ENCODE results near the gene IRF8.

IRF8 gene

GRCh38 chr16:85931596-85932402 lies 32.8 kb downstream of the IRF8 start:
- ATAC-seq = no peak
- TF ChIP-seq ZFP3 (CRISPR knock-in tag; IDR thresholded peaks at IDR 0.05) (no peak), ISL1 (CRISPR knock-in tag; IDR thresholded peaks at IDR 0.05) (no peak), ZNF70 (CRISPR knock-in tag; IDR thresholded peaks at IDR 0.05) (no peak), OSR1 (CRISPR knock-in tag; IDR thresholded peaks at IDR 0.05) (no peak)

GRCh38 chr16:85934210-85934609 lies 35.2 kb downstream of the IRF8 start:
- TF ChIP-seq BACH2 (CRISPR knock-in tag; IDR thresholded peaks at IDR 0.05; ENCODE audit: borderline replicate concordance) (no peak), ZNF8 (CRISPR knock-in tag; IDR thresholded peaks at IDR 0.05) (no peak), GLIS3 (CRISPR knock-in tag; IDR thresholded peaks at IDR 0.05) (no peak), ZNF565 (CRISPR knock-in tag; conservative IDR thresholded peaks at IDR 0.05; ENCODE audit: low read depth) (no peak)

GRCh38 chr16:85935391-85935973 lies 36.5 kb downstream of the IRF8 start:
- ATAC-seq = no peak
- no peak for TF ChIP-seq RARB (CRISPR knock-in tag; IDR thresholded peaks at IDR 0.05)

More at GRCh38 chr16:85934210-85934609, 35.2 kb downstream of the IRF8 start:
- no peak for ATAC-seq

DNA sequence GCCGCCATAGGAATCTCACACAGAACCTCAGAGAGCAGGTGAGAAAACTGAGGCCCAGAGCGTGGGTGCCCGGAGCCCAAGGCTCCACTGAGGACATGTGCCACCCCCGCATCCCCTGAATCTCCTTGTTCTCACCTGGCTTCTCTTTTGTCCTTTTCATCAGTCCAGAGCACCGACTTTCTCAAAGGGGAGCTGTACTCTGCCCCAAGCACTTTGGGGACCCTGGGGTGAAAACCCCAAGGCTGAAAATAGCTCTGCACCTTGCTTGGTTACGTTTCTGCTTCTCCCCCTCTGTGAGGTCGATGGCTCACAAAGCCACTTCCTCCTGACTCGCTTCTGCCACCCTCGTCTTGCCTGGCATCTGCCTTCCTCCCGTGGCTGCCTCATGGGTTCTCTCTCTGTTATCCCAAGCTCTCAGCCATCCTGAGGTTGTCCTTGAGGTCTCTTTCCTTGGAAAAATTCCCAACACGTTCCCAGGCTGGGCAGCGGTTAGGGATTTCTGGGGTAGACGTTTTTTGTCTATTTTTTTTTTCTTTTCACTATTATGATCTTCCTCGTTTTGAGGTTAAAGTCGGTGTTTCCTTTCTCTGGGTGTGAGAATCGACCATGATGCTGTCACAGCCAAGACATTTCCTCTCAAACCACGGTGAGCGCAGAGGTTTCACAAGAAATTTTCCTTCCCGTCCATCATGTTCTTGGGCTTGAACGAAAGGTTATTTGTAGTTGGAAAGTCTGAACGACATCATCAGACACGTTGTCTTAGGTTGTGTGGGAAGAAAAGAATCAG lies 37.2 kb downstream of the IRF8 start:
- no peak for TF ChIP-seq PPARA (CRISPR knock-in tag; IDR thresholded peaks at IDR 0.05; ENCODE audit: borderline replicate concordance)
- no peak for TF ChIP-seq CSDC2 (CRISPR knock-in tag; IDR thresholded peaks at IDR 0.05)
- TF ChIP-seq, protein P1, sequence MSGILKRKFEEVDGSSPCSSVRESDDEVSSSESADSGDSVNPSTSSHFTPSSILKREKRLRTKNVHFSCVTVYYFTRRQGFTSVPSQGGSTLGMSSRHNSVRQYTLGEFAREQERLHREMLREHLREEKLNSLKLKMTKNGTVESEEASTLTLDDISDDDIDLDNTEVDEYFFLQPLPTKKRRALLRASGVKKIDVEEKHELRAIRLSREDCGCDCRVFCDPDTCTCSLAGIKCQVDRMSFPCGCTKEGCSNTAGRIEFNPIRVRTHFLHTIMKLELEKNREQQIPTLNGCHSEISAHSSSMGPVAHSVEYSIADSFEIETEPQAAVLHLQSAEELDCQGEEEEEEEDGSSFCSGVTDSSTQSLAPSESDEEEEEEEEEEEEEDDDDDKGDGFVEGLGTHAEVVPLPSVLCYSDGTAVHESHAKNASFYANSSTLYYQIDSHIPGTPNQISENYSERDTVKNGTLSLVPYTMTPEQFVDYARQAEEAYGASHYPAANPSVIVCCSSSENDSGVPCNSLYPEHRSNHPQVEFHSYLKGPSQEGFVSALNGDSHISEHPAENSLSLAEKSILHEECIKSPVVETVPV (CRISPR knock-in tag; IDR thresholded peaks at IDR 0.05) = no peak
- TF ChIP-seq ZNF8 (CRISPR knock-in tag; IDR thresholded peaks at IDR 0.05) = no peak
- no peak for TF ChIP-seq ZFP3 (CRISPR knock-in tag; IDR thresholded peaks at IDR 0.05)
- TF ChIP-seq BACH2 (CRISPR knock-in tag; IDR thresholded peaks at IDR 0.05; ENCODE audit: borderline replicate concordance) = no peak
- TF ChIP-seq ZNF565 (CRISPR knock-in tag; conservative IDR thresholded peaks at IDR 0.05; ENCODE audit: low read depth) = no peak
- TF ChIP-seq, protein P2, sequence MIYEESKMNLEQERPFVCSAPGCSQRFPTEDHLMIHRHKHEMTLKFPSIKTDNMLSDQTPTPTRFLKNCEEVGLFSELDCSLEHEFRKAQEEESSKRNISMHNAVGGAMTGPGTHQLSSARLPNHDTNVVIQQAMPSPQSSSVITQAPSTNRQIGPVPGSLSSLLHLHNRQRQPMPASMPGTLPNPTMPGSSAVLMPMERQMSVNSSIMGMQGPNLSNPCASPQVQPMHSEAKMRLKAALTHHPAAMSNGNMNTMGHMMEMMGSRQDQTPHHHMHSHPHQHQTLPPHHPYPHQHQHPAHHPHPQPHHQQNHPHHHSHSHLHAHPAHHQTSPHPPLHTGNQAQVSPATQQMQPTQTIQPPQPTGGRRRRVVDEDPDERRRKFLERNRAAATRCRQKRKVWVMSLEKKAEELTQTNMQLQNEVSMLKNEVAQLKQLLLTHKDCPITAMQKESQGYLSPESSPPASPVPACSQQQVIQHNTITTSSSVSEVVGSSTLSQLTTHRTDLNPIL (CRISPR knock-in tag; IDR thresholded peaks at IDR 0.05; ENCODE audit: low read depth) = no peak
- TF ChIP-seq ARNTL (CRISPR knock-in tag; IDR thresholded peaks at IDR 0.05; ENCODE audit: borderline replicate concordance, low read depth) = no peak
- no peak for TF ChIP-seq ISL1 (CRISPR knock-in tag; IDR thresholded peaks at IDR 0.05)
- TF ChIP-seq RARB (CRISPR knock-in tag; IDR thresholded peaks at IDR 0.05) = no peak
- TF ChIP-seq TSHZ2 (CRISPR knock-in tag; IDR thresholded peaks at IDR 0.05) = no peak
- no peak for TF ChIP-seq ZC3H10 (CRISPR knock-in tag; IDR thresholded peaks at IDR 0.05)
- TF ChIP-seq TOX (CRISPR knock-in tag; IDR thresholded peaks at IDR 0.05; ENCODE audit: borderline replicate concordance) = no peak
- no peak for TF ChIP-seq GLIS3 (CRISPR knock-in tag; IDR thresholded peaks at IDR 0.05)
- no peak for TF ChIP-seq ESRRG (CRISPR knock-in tag; IDR thresholded peaks at IDR 0.05)
- TF ChIP-seq TCF4 (CRISPR knock-in tag; IDR thresholded peaks at IDR 0.05; ENCODE audit: borderline replicate concordance) = no peak
- TF ChIP-seq, protein P3, sequence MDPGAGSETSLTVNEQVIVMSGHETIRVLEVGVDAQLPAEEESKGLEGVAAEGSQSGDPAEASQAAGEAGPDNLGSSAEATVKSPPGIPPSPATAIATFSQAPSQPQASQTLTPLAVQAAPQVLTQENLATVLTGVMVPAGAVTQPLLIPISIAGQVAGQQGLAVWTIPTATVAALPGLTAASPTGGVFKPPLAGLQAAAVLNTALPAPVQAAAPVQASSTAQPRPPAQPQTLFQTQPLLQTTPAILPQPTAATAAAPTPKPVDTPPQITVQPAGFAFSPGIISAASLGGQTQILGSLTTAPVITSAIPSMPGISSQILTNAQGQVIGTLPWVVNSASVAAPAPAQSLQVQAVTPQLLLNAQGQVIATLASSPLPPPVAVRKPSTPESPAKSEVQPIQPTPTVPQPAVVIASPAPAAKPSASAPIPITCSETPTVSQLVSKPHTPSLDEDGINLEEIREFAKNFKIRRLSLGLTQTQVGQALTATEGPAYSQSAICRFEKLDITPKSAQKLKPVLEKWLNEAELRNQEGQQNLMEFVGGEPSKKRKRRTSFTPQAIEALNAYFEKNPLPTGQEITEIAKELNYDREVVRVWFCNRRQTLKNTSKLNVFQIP (CRISPR knock-in tag; IDR thresholded peaks at IDR 0.05; ENCODE audit: borderline replicate concordance, low read depth) = no peak
- ATAC-seq = no peak
